Stomach smooth muscle (tissue), 2 donors: ENCODE data around the gene ACTMAP.

Experiments
- H3K27ac ChIP-seq: one replicate; pipeline ENCODE4 v1.7.0; 2013; ENCODE audit warnings: mild to moderate bottlenecking, low read length, inconsistent platforms
- H3K27me3 ChIP-seq, 2 donors: one replicate each; pipeline ENCODE4 v1.7.0; 2013; ENCODE audit warnings: low read length in 2 of 2; ENCODE audit not compliant: insufficient read depth in 2 of 2, control insufficient read depth in 1 of 2
- H3K36me3 ChIP-seq, 2 donors: one replicate each; pipeline ENCODE4 v1.7.0; 2013; ENCODE audit warnings: low read length in 2 of 2; ENCODE audit not compliant: control insufficient read depth in 2 of 2, insufficient read depth in 2 of 2
- H3K4me1 ChIP-seq: one replicate; pipeline ENCODE4 v1.7.0; 2013; ENCODE audit warnings: low read length; ENCODE audit not compliant: control insufficient read depth, insufficient read depth
- H3K4me3 ChIP-seq, 2 donors: one replicate each; pipeline ENCODE4 v1.7.0; 2013; ENCODE audit warnings: low read length in 2 of 2
- H3K9ac ChIP-seq, 2 donors: one replicate each; pipeline ENCODE4 v1.7.0; 2013; ENCODE audit warnings: low read length in 2 of 2, mild to moderate bottlenecking in 1 of 2
- H3K9me3 ChIP-seq, 2 donors: one replicate each; pipeline ENCODE4 v1.7.0; 2013; ENCODE audit warnings: low read length in 2 of 2; ENCODE audit not compliant: control insufficient read depth in 2 of 2
- donor health status: healthy.
- donor health status: Pancreatic carcinoma.

ACTMAP gene

DNA sequence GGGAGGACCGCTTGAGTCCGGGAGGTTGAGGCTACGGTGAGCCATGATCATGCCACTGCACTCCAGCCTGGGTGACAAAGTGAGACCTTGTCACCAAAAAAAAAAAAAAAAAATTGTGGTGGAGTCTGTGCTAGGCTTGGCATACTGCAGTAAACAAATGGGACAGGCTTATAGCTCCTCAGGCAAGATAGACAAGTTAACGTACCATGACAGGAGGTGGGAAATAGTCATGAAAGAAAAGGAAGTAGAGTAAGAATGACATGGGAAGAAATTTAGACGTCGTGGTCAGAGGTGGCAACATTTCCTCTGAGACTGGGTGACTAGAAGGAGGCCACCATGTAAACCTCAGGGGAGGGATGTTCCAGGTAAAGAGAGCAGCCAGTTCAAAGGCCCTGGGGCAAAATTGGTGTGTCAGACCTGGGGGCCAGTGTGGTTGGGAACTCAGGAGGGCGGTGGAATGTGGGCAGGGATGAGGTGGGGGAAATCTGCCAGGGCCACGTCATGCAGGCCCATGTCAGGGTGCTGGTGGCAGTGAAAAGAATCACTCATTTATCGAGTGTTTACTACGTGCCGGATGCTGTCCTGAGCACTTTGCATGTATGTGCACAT lies 6.3 kb upstream of the ACTMAP start:
- Histone ChIP-seq H3K9ac (no peak overlapping the region), H3K27ac (no peak overlapping the region), H3K27me3 (no peaks in the 10 kb centered on the region), H3K4me3 (no peak overlapping the region), H3K4me1 (peaks cover 29% of the 10 kb centered on the region), H3K36me3 (peaks cover 41% of the 10 kb centered on the region in 2 donors), H3K9me3 (no peaks in the 10 kb centered on the region)

DNA sequence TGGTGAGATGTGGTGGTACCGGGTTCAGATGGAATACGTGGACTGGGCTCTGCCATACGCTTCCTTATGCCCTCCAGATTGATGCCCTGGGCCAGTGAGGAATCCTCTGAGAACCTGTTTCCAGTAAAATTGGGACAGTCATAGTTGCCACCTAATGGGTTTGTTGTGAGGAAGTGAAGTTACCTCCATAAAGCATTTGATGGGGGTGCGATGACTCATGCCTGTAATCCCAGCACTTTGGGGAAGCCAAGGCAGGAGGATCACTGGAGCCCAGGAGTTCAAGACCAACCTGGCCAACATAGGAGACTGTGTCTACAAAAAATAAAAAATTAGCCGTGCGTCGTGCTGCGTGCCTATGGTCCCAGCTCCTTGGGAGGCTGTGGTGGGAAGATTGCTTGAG lies 5.5 kb upstream of the ACTMAP start:
- Histone ChIP-seq H3K27me3 (no peaks in the 10 kb centered on the region), H3K4me1 (peaks cover 31% of the 10 kb centered on the region), H3K27ac (no peak overlapping the region), H3K9ac (no peak overlapping the region), H3K4me3 (no peak overlapping the region), H3K36me3 (peaks cover 36 to 37% of the 10 kb centered on the region in 2 donors), H3K9me3 (no peaks in the 10 kb centered on the region)

- Histone ChIP-seq H3K36me3 (peaks cover 31 to 32% of the 10 kb centered on the region in 2 donors), H3K27me3 (no peaks in the 10 kb centered on the region), H3K9ac (no peak overlapping the region), H3K4me3 (no peak overlapping the region), H3K4me1 (peaks cover 31% of the 10 kb centered on the region), H3K9me3 (no peaks in the 10 kb centered on the region), H3K27ac (no peak overlapping the region)
Observed at GRCh38 chr19:40755248-40755624, 5.0 kb upstream of the ACTMAP start.

- Histone ChIP-seq H3K4me3 (no peak overlapping the region), H3K27me3 (no peaks in the 10 kb centered on the region), H3K27ac (no peak overlapping the region), H3K9ac (no peak overlapping the region), H3K9me3 (no peaks in the 10 kb centered on the region), H3K4me1 (peaks cover 36% of the 10 kb centered on the region), H3K36me3 (peaks cover 27 to 28% of the 10 kb centered on the region in 2 donors)
Observed at GRCh38 chr19:40754611-40755247, 4.5 kb upstream of the ACTMAP start.

GRCh38 chr19:40752257-40752781 lies 2.0 kb upstream of the ACTMAP start:
- Histone ChIP-seq H3K27me3 (no peaks in the 10 kb centered on the region), H3K27ac (no peak overlapping the region), H3K4me3 (peak overlapping the region; percentile 86 to 93), H3K9ac (no peak overlapping the region), H3K4me1 (peaks cover 43% of the 10 kb centered on the region), H3K9me3 (no peaks in the 10 kb centered on the region), H3K36me3 (peaks cover 12 to 14% of the 10 kb centered on the region in 2 donors)

DNA sequence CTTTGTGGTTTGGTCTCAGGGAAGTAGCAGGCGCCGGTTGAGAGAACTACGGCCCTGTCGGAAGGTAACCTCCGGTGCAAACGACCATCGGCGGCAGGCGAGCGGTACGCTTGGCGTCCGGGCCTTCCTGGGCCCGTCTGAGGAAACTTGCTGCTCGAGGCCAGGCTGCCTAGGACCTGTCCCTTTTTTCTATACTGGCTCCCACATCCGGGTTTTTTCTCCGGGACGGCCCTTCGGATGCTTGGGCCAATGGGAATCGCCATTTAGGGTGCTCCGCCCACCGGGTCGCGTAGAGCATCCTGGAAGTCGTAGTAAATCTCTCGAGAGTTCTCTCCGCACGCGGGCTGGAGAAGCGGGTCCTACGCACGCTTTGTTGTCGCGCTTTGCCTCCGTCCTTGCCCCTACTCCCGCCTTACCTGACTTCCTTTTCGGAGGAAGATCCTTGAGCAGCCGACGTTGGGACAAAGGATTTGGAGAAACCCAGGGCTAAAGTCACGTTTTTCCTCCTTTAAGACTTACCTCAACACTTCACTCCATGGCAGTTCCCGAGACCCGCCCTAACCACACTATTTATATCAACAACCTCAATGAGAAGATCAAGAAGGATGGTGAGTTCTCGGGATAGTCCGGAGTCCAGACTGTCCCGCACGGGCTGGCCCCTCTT lies 729 bp upstream of the ACTMAP start, which contains the start of gene SNRPA:
Gene SNRPA (plus strand): TSS at position 330 of the 664 bp plus-strand sequence. CDS start 206 bp downstream, at position 536.
- Histone ChIP-seq H3K4me3 (peak within 1 kb of the TSS; percentile 86 to 93), H3K27me3 (no peaks in the 10 kb centered on the region), H3K4me1 (peaks cover 41% of the 10 kb centered on the region), H3K9me3 (no peaks in the 10 kb centered on the region), H3K9ac (peak within 1 kb of the TSS; percentile 89 to 96), H3K36me3 (peaks cover 0 to 7% of the 10 kb centered on the region in 2 donors), H3K27ac (peak within 1 kb of the TSS; percentile 88)

DNA sequence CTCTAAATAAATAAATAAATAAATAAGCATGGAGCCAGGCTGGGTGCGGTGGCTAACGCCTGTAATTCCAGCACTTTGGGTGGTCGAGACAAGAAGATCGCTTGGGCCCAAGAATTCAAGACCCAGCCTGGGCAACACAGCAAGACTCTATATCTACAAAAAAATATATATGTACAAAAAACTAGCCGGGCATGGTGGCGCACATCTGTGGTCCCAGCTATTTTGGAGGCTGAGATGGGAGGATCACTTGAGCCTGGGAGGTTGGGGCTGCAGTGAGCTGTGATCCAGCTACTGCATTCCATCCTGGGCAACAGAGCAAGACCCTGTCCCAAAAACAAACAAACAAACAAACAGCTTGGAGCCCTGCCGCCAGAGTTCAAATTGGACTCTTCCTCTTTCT lies 2.7 kb downstream of the ACTMAP start:
- H3K4me3 ChIP-seq = no peak overlapping the region
- H3K27me3 ChIP-seq = no peaks in the 10 kb centered on the region
- H3K27ac ChIP-seq = no peak overlapping the region
- peaks cover 0 to 2% of the 10 kb centered on the region in 2 donors for H3K36me3 ChIP-seq
- H3K4me1 ChIP-seq = peaks cover 23% of the 10 kb centered on the region
- H3K9ac ChIP-seq = no peak overlapping the region
- no peaks in the 10 kb centered on the region for H3K9me3 ChIP-seq

DNA sequence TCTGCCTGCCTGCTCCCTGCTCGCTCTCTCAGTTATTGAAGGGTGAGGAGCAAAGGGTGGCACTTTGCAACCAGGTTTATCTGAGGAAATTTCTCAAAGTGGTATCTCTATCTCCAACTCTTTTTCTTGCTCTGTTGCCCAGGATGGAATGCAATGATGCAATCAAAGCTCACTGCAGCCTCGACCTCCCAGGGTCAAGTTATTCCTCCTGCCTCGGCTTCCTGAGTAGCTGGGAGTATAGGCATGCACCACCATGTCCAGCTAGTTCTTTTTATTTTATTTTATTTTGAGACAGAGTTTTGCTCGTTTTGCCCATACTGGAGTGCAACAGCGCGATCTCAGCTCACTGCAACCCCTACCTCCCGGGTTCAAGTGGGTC lies 4.9 kb downstream of the ACTMAP start:
- H3K27me3 ChIP-seq = no peaks in the 10 kb centered on the region
- H3K9ac ChIP-seq = no peak overlapping the region
- H3K9me3 ChIP-seq = no peaks in the 10 kb centered on the region
- no peak overlapping the region for H3K4me3 ChIP-seq
- peaks cover 19% of the 10 kb centered on the region for H3K4me1 ChIP-seq
- H3K36me3 ChIP-seq = peaks cover 0 to 2% of the 10 kb centered on the region in 2 donors
- H3K27ac ChIP-seq = no peak overlapping the region

DNA sequence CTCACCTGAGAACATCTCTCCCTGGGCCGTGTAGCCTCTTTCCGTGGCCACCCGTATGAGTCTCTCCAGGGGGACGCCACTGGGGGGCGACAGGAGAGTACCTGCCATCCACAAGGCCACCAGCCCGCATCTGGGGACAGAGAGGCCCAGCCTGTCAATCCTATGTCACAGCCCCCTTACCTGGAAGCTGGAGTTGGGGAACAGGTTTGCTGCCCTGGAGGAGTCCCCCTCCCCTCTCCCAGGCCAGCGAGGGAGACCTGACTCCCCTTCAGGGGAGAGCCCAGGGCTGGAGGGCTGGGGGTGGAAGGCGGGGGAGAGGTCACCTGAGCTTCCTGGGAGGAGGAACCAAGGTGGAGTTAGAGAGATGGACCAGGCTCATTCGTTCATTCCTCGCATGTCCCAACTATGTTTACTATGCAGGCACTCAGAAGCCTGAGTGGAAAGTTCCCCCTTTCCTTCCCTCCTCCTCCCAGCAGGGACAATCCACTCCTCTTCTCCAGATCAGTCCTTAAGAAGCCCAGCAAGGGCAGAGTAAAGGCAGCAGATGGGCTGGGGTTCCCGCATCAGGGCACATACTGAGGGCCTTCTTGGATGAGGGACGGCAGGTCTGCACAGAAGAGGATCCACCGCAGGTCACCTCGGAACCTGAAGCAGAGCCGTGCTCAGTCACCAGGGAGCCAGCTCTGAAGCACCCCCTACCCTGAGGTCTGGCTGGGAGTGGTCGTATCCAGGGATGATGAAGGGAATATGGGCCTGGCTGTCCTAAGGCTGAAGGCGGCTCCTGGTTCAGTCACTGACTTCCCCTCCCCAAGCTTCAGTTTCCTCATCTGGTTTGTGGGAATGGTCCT lies 5.5 kb downstream of the ACTMAP start:
- no peaks in the 10 kb centered on the region for H3K27me3 ChIP-seq
- peaks cover 2 to 5% of the 10 kb centered on the region in 2 donors for H3K36me3 ChIP-seq
- H3K27ac ChIP-seq = no peak overlapping the region
- H3K9ac ChIP-seq = no peak overlapping the region
- H3K4me1 ChIP-seq = peaks cover 21% of the 10 kb centered on the region
- no peaks in the 10 kb centered on the region for H3K9me3 ChIP-seq
- no peak overlapping the region for H3K4me3 ChIP-seq

DNA sequence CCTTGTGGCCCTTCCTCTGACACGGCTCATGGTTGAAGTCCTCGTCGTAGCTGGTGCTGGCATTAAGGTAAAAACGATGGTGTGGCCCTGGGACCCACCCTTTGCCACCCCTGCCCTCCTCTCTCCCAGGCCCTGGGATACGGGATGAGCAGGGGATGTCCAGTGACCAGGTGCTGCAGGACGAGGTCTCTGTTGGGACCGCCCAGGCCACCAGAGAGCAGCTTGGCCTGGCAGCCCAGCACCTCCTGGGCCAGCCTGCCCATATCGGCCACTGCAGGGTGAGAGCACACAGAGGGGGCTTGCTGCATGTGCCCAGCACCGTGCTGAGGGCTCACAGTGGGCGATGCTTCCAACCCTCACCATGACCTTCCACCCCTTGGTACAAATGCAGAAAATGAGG lies 6.4 kb downstream of the ACTMAP start:
- H3K9ac ChIP-seq = no peak overlapping the region
- no peaks in the 10 kb centered on the region for H3K9me3 ChIP-seq
- H3K27ac ChIP-seq = no peak overlapping the region
- H3K36me3 ChIP-seq = peaks cover 2 to 13% of the 10 kb centered on the region in 2 donors
- peaks cover 15% of the 10 kb centered on the region for H3K4me1 ChIP-seq
- no peak overlapping the region for H3K4me3 ChIP-seq
- H3K27me3 ChIP-seq = no peaks in the 10 kb centered on the region
